Epithelial cell of proximal tubule (primary cell): ENCODE results near the gene FGF8. TPM values are rescaled to one million over a fixed set of nuclear protein-coding genes. Genes with fewer than 3 reads are reported as not detected.

Experiments used
- DNase-seq: peaks from one replicate; pipeline ENCODE4 v3.0.0-alpha.2; 2011; ENCODE audit warnings: low read depth
- H3K4me3 ChIP-seq: 2 replicates; pipeline ENCODE4 v1.5.1; 2011; ENCODE audit warnings: low read depth, mild to moderate bottlenecking, low read length
- CTCF ChIP-seq: conservative IDR thresholded peaks from 2 replicates; pipeline ENCODE4 v1.5.1; 2012; ENCODE audit warnings: low read depth, mild to moderate bottlenecking, low read length
- total RNA-seq: library from RNA; depleted of rRNA; stranded (reverse); fragments of >200 nt; gene quantifications from 2 replicates; pipeline ENCODE4 v1.2.3, GENCODE V29; 2015

Gene FGF8
- total RNA-seq, 1 donor from 2014 or later = not detected

- no peak for DNase-seq
- TF ChIP-seq CTCF = no peak
- H3K4me3 ChIP-seq = no peak overlapping the region
Measured at GRCh38 chr10:101767600-101767945, 8.3 kb downstream of the FGF8 start.

GRCh38 chr10:101766753-101767599 lies 8.9 kb downstream of the FGF8 start:
- no peak for TF ChIP-seq CTCF
- no peak for DNase-seq

GRCh38 chr10:101766306-101766705 lies 9.6 kb downstream of the FGF8 start:
- no peak overlapping the region for H3K4me3 ChIP-seq

More at GRCh38 chr10:101766753-101767599, 8.9 kb downstream of the FGF8 start:
- H3K4me3 ChIP-seq = no peak overlapping the region

GRCh38 chr10:101763141-101763846 lies 12.6 kb downstream of the FGF8 start:
- TF ChIP-seq CTCF = no peak
- H3K4me3 ChIP-seq = no peak overlapping the region
- DNase-seq = no peak

More at GRCh38 chr10:101766306-101766705, 9.6 kb downstream of the FGF8 start:
- no peak for TF ChIP-seq CTCF
- DNase-seq = no peak

GRCh38 chr10:101762736-101763135 lies 13.2 kb downstream of the FGF8 start:
- TF ChIP-seq CTCF = no peak
- no peak overlapping the region for H3K4me3 ChIP-seq
- DNase-seq = no peak

- no peak for TF ChIP-seq CTCF
- DNase-seq = no peak
- H3K4me3 ChIP-seq = no peak overlapping the region
Measured at GRCh38 chr10:101761226-101761625, 14.7 kb downstream of the FGF8 start.
